Endothelial cell of coronary artery (primary cell): ENCODE results near the gene WNT2B. TPM values are rescaled to one million over a fixed set of nuclear protein-coding genes. Genes with fewer than 3 reads are reported as not detected.

ENCODE experiments used
- total RNA-seq: library from RNA; depleted of rRNA; stranded (reverse); fragments of >200 nt; gene quantifications from 2 replicates; pipeline ENCODE4 v1.2.3, GENCODE V29; 2014

The WNT2B gene
- total RNA-seq = 1.8 and 8.6 TPM in 2 replicates

DNA sequence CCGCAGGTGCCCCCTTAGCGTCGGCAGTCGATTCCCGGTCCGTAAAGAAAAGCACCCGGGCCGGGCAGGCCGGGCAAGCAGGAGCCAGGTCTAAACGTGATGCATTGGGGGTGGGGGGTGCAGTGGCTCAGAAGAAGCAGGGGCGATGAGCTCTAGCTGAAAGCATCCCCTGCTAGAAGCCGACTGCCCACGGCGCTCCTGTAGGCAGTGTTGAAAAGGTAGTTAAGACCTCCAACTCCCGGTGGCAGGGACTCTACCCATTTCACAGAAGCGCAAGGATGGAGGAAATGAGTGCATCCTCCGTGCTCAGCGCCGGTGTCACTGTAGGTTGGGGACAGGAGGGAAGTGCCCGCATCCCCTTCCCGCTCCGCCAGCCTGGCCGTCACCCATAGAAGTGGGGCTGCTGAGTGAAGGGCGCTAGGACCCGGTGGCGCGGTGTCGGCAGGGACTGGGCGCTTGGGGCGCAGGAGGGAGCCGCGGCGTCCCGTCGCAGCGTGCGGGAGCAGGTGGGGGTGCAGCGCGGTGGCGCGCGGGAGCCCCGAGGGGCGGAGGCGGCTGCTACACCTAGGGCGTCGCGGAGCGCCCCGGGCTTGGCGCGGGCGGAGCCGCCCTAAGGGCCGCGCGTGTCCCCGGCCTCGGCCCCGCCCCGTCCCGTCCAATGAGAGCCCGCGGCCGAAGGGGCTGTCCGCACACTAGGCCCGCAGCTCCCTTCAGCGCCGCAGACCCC lies at the start of gene WNT2B:
WNT2B (plus strand) TSS at position 688 of the 727 bp plus-strand sequence. CDS start 298 bp downstream, outside the sequence.

Other genes starting within 250 kb of the WNT2B start
- gene CTTNBP2NL, start 112.8 kb upstream of the WNT2B start, total RNA-seq = 19.4 and 20.0 TPM in 2 replicates
- 14.2 and 15.4 TPM in 2 replicates for gene ST7L, start 110.2 kb downstream of the WNT2B start, total RNA-seq
- 208 and 260 TPM in 2 replicates for gene CAPZA1, start 110.9 kb downstream of the WNT2B start, total RNA-seq
- 38.0 and 48.2 TPM in 2 replicates for gene MOV10, start 165.7 kb downstream of the WNT2B start, total RNA-seq
- gene RHOC, start 198.2 kb downstream of the WNT2B start, total RNA-seq = 976 and 1,028 TPM in 2 replicates
- gene PPM1J, start 206.4 kb downstream of the WNT2B start, total RNA-seq = 0.63 and 0.85 TPM in 2 replicates